Tibial nerve (tissue), 3 donors: ENCODE results near the gene CDH13.

Experiments
- CTCF ChIP-seq, 5 experiments: fragments of 200-600 bp in 3 of 5; fragments of 450-650 bp in 2 of 5; sonication (generic) in 3 of 5; IDR thresholded peaks; one replicate each; pipeline ENCODE4 v1.5.1; 2016 to 2019; ENCODE audit warnings: antibody characterized with exemption in 5 of 5, mild to moderate bottlenecking in 3 of 5, moderate library complexity in 2 of 5
- POLR2A ChIP-seq, 2 donors: fragments of 450-650 bp; IDR thresholded peaks; one replicate each; pipeline ENCODE4 v1.6.1; 2017; ENCODE audit warnings: antibody characterized with exemption in 2 of 2, mild to moderate bottlenecking in 2 of 2, moderate library complexity in 2 of 2

- no peak for TF ChIP-seq POLR2A (IDR thresholded peaks at IDR 0.05)
- no peak for TF ChIP-seq CTCF (IDR thresholded peaks at IDR 0.05)
These were observed 579.1 kb downstream of the CDH13 start for GRCh38 chr16:83205896-83206295.
